Fibroblast of lung (primary cell): ENCODE data around the gene ADARB1. TPM values are rescaled to one million over a fixed set of nuclear protein-coding genes. Genes with fewer than 3 reads are reported as not detected.

Source experiments
- DNase-seq, 2 donors: peaks; one replicate each; pipeline versions ENCODE4 v3.0.0 to v3.0.0-alpha.2; 2010; ENCODE audit warnings: low read depth in 2 of 2
- H2AFZ ChIP-seq: 2 replicates; pipeline ENCODE4 v1.5.1; 2012; ENCODE audit warnings: low read length, control low read depth, inconsistent platforms
- H3K27ac ChIP-seq: 2 replicates; pipeline ENCODE4 v1.5.1; 2011; ENCODE audit warnings: low read length, control low read depth; ENCODE audit not compliant: insufficient read depth
- H3K27me3 ChIP-seq: 2 replicates; pipeline ENCODE4 v1.5.1; 2011; ENCODE audit warnings: mild to moderate bottlenecking, low read length; ENCODE audit not compliant: control insufficient read depth, insufficient read depth
- H3K36me3 ChIP-seq: 2 replicates; pipeline ENCODE4 v1.5.1; 2011; ENCODE audit warnings: low read length; ENCODE audit not compliant: control insufficient read depth, insufficient read depth
- H3K4me1 ChIP-seq: 2 replicates; pipeline ENCODE4 v1.5.1; 2011; ENCODE audit warnings: low read length; ENCODE audit not compliant: control insufficient read depth, insufficient read depth; ENCODE audit errors: extremely low read depth
- H3K4me2 ChIP-seq: 2 replicates; pipeline ENCODE4 v1.5.1; 2011; ENCODE audit warnings: low read length, control low read depth; ENCODE audit not compliant: insufficient read depth; ENCODE audit errors: extremely low read depth
- H3K4me3 ChIP-seq, 4 experiments: fragments of 200-600 bp in 1 of 4; sonication (generic) in 1 of 4; replicated peaks in 1 of 4; 2 replicates each; pipeline ENCODE4 v1.5.1; 2011 to 2016; ENCODE audit warnings: low read length in 4 of 4, low read depth in 3 of 4, mild to moderate bottlenecking in 3 of 4, control low read depth in 2 of 4, inconsistent platforms in 1 of 4, mixed read lengths in 1 of 4; ENCODE audit not compliant: insufficient read depth in 1 of 4; ENCODE audit errors: control extremely low read depth in 1 of 4
- H3K79me2 ChIP-seq: 2 replicates; pipeline ENCODE4 v1.5.1; 2012; ENCODE audit warnings: mild to moderate bottlenecking, low read length, inconsistent platforms; ENCODE audit not compliant: control insufficient read depth, insufficient read depth
- H3K9ac ChIP-seq: 2 replicates; pipeline ENCODE4 v1.5.1; 2011; ENCODE audit warnings: mild to moderate bottlenecking, low read length, control low read depth; ENCODE audit not compliant: insufficient read depth
- H3K9me3 ChIP-seq: 2 replicates; pipeline ENCODE4 v1.5.1; 2012; ENCODE audit warnings: low read depth, low read length; ENCODE audit not compliant: control insufficient read depth, insufficient read depth
- H4K20me1 ChIP-seq: 2 replicates; pipeline ENCODE4 v1.5.1; 2011; ENCODE audit warnings: low read length; ENCODE audit not compliant: control insufficient read depth, insufficient read depth; ENCODE audit errors: extremely low read depth
- CTCF ChIP-seq, 2 donors: IDR thresholded peaks in 1 of 2; conservative IDR thresholded peaks in 1 of 2; 1 replicate in 1 of 2; 2 replicates in 1 of 2; pipeline ENCODE4 v1.5.1; 2011 to 2012; ENCODE audit warnings: low read length in 2 of 2, control low read depth in 1 of 2, inconsistent platforms in 1 of 2, low read depth in 1 of 2, mild to moderate bottlenecking in 1 of 2
- EZH2 ChIP-seq: IDR thresholded peaks from 2 replicates; pipeline ENCODE4 v1.5.1; 2012; ENCODE audit warnings: low read length, control low read depth, mild to moderate bottlenecking; ENCODE audit errors: missing control alignments
- polyA plus RNA-seq, 2 donors: library from polyadenylated mRNA; depleted of rRNA in 1 of 2; stranded (reverse) in 1 of 2; unstranded in 1 of 2; fragments of >200 nt; gene quantifications; 2 replicates each; pipeline ENCODE4 v1.2.1, GENCODE V29; 2011 to 2012; ENCODE audit warnings: missing spikeins in 1 of 2
- total RNA-seq: library from RNA; depleted of rRNA; stranded (reverse); fragments of >200 nt; gene quantifications from 2 replicates; pipeline ENCODE4 v1.2.1, GENCODE V29; 2014

Gene ADARB1
- total and polyA plus RNA-seq, 2 donors (not counting 1 experiment from before 2014, with no cell fraction given) = 20.2 to 25.3 TPM

DNA sequence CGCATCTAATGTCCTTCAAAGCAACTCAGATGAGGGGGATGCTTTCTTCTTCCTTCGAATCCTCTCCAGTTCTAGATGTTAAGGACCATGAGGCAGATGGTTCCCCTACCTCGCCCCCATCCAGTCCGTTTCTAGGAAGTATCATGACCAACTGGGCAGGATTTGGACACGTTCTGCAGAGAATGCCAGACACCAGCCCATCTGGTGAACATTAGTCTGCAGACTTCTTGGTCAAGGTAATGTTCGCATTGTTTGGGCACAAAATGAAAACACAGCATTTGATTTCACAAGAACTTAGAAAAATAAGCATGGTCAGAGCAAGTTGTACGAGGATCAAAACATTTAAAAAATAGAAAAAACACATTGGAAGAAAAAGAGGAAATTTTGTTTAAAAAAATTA is 25.4 kb upstream of the ADARB1 start:
- no peak for TF ChIP-seq CTCF (conservative IDR thresholded peaks at IDR 0.05 in 1 of 2, IDR thresholded peaks at IDR 0.05 in 1 of 2; ENCODE audit: low read depth in 1 of 2, low read length in 2 of 2)
- TF ChIP-seq EZH2 = no peak
- Histone ChIP-seq H3K27ac (no peak overlapping the region), H3K36me3 (no peaks in the 10 kb centered on the region)

DNA sequence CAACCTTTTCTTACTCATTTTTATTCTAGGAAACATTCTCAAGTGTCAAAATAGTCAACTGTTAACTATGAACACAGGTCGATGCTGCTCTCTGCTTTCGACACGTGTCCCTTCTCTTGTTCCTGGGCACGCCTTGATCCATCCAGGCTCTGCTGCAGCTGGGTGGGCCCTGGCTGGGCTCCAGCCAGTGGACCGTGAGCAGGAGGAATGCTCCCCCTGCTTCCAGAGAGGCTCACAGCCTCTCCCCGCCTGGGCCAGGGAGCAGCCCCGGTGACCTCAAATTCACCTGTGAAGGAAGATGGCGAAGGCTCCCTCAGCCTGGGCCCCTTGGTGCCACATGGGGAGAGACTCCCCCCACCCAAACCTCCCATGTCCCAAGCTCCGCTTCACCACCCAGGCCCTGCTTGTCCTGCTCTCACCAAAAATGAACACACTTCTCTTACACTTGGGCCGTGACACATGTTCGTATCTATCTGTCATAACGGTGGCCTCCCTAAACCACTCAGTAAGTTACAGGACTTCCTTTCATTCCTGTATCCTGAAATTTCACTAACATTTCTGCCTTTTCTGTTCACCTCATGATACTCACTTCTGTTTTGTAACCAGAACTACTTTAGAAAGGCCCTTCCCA is 24.6 kb upstream of the ADARB1 start:
- H3K4me2 ChIP-seq = no peak overlapping the region
- H3K79me2 ChIP-seq = no peaks in the 10 kb centered on the region
- peak in 1 of 2 donors; percentile 18 for DNase-seq
- H3K36me3 ChIP-seq = no peaks in the 10 kb centered on the region
- H2AFZ ChIP-seq = no peak overlapping the region
- no peak overlapping the region for H3K9ac ChIP-seq
- no peak overlapping the region for H3K4me3 ChIP-seq
- no peaks in the 10 kb centered on the region for H3K9me3 ChIP-seq
- H3K27ac ChIP-seq = peak overlapping the region; percentile 80
- no peak for TF ChIP-seq EZH2
- TF ChIP-seq CTCF (conservative IDR thresholded peaks at IDR 0.05 in 1 of 2, IDR thresholded peaks at IDR 0.05 in 1 of 2; ENCODE audit: low read depth in 1 of 2, low read length in 2 of 2) = no peak
- H4K20me1 ChIP-seq = no peaks in the 10 kb centered on the region
- H3K4me1 ChIP-seq = peaks cover 11% of the 10 kb centered on the region
- peaks cover 3% of the 10 kb centered on the region for H3K27me3 ChIP-seq

More for the DNA sequence above, 25.4 kb upstream of the ADARB1 start:
- H3K79me2 ChIP-seq = no peaks in the 10 kb centered on the region
- H3K27me3 ChIP-seq = peaks cover 3% of the 10 kb centered on the region
- no peaks in the 10 kb centered on the region for H4K20me1 ChIP-seq
- no peaks in the 10 kb centered on the region for H3K9me3 ChIP-seq
- peak in 1 of 2 donors; percentile 11 for DNase-seq
- no peak overlapping the region for H3K4me2 ChIP-seq
- no peak overlapping the region for H3K9ac ChIP-seq
- peaks cover 11% of the 10 kb centered on the region for H3K4me1 ChIP-seq
- no peak overlapping the region for H3K4me3 ChIP-seq
- no peak overlapping the region for H2AFZ ChIP-seq

DNA sequence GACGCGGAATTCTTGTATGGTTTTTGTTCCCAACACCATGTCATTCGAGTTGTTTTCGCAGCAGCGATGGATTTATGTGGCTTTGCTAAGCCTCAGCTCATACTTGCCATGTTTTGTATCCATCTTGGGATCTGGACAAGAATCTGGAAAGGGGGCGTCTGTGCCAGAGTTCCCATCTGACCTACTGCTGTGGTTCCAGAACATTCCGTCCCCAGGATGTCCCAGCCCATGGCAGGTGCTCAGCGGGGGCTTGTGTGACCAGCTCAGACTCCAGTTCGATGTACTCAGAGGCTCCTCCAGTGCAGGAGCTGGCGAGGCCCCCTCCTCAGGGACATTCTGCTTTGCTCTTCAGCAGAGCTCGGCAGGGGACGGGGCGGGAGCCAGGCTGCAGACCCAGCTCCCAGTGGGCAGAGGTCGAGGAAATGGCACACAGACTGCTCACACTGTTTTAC is 24.0 kb upstream of the ADARB1 start:
- Histone ChIP-seq H3K4me2 (no peak overlapping the region), H3K4me3 (no peak overlapping the region), H3K9ac (peak overlapping the region; percentile 41), H3K4me1 (peaks cover 11% of the 10 kb centered on the region), H3K36me3 (no peaks in the 10 kb centered on the region), H2AFZ (no peak overlapping the region), H4K20me1 (no peaks in the 10 kb centered on the region), H3K27me3 (peaks cover 3% of the 10 kb centered on the region), H3K9me3 (no peaks in the 10 kb centered on the region), H3K79me2 (no peaks in the 10 kb centered on the region), H3K27ac (peak overlapping the region; percentile 80)
- TF ChIP-seq EZH2 = no peak
- no peak for TF ChIP-seq CTCF (conservative IDR thresholded peaks at IDR 0.05 in 1 of 2, IDR thresholded peaks at IDR 0.05 in 1 of 2; ENCODE audit: low read depth in 1 of 2, low read length in 2 of 2)
- DNase-seq = peak in 1 of 2 donors; percentile 89
